Activated gamma-delta T cell treated with Interleukin-2 at 50 U/mL for 16 hours (primary cell): Measurements from ENCODE around the gene SPATC1L.
"Not testable (repeated sequence)": the region's sequence is repeated elsewhere in the genome, so short reads cannot be mapped to it uniquely, and the experiment has no call there.

Experiments used
- DNase-seq: peaks from one replicate; pipeline ENCODE4 v3.0.0-alpha.2; 2020

SPATC1L gene

GRCh38 chr21:46214478-46215340 is 30.4 kb upstream of the SPATC1L start:
- no peak for DNase-seq

DNA sequence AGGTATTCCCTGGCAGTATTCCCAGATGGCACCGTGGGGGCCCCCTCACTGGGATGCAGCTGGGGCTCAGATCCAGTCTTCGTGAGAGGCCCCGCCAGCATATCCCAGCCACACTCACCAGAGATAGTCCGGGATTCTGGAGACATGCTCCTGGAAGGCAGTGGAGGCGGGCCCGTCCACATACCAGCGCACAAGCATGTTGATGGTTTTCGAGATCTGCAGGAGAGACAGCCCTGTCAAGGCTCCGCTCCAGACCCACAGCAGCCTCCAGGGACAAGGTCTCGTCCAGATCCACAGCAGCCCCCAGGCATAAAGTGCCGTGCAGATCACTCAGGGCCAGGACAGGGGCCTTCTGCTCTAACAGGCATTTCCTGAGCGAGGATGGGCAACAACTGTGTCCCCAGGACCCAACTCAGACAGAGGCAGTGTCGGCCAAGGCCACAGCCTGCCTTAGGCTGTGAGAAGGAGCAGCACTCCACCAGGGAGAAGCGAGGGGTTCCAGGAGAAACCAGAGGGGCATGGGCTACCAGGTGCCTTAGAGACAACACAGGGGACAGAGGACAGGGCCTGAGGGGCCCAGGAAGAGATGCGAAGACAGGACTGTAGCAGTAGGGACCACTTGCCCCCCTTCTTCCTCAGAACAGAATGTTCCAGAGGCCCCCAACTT is 29.5 kb upstream of the SPATC1L start:
- no peak for DNase-seq

GRCh38 chr21:46212721-46213484 is 28.6 kb upstream of the SPATC1L start:
- no peak for DNase-seq

GRCh38 chr21:46211786-46212720 is 27.8 kb upstream of the SPATC1L start:
- no peak for DNase-seq

DNA sequence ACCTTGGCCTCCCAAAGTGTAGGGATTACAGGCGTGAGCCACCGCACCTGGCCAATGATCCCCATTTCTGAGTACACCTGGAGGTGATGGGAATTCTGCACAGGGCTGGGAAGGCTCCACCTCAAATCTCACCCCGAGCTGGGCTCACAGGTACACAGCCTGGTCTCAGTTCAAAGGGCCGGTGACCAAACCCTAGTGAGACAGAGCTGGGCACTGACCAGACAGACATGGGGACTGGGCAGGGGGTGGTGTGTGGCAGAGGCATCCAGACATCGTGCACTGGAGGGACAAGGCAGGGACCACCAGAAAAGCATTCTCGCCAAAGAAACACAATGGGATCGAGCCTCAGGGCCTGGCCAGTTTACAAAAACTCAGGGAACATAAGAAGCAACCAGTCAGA is 27.1 kb upstream of the SPATC1L start:
- DNase-seq, result no peak

DNA sequence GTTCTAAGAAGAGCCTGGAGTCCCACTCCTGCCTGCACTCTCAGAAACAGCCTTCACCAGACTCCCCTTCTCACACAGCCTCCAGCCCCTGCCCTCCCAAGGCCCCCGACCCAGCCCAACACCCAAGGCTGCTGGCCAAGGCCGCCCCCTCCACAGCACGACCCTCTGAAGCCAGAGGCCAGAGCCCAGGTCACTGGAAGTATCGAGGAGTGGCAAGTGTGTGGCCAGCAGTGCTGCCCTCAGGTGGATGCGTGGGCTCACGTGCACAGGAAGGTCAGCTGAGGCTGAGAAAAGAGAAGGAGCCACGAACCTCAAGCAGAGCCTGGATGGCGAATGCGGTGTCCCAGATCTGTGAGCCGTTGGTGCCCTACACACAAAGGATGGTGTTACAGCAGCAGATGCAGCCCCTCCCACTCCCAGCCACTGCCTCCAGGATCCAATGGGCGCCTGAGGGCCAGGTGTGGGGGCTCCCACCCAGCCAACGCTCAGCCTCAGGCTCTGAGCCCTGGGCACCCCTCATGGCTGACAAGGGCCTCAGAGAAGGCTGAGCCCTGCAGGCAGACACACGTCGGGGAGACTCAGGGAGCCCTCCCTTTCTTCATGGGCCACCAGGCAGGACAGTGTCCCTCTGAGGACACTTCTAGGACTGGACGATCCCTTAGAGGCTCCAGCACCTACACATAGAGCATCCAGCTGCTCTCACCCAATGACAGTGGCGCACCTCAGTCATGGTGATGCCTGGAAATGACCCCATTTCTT is 26.3 kb upstream of the SPATC1L start:
- DNase-seq, result no peak

DNA sequence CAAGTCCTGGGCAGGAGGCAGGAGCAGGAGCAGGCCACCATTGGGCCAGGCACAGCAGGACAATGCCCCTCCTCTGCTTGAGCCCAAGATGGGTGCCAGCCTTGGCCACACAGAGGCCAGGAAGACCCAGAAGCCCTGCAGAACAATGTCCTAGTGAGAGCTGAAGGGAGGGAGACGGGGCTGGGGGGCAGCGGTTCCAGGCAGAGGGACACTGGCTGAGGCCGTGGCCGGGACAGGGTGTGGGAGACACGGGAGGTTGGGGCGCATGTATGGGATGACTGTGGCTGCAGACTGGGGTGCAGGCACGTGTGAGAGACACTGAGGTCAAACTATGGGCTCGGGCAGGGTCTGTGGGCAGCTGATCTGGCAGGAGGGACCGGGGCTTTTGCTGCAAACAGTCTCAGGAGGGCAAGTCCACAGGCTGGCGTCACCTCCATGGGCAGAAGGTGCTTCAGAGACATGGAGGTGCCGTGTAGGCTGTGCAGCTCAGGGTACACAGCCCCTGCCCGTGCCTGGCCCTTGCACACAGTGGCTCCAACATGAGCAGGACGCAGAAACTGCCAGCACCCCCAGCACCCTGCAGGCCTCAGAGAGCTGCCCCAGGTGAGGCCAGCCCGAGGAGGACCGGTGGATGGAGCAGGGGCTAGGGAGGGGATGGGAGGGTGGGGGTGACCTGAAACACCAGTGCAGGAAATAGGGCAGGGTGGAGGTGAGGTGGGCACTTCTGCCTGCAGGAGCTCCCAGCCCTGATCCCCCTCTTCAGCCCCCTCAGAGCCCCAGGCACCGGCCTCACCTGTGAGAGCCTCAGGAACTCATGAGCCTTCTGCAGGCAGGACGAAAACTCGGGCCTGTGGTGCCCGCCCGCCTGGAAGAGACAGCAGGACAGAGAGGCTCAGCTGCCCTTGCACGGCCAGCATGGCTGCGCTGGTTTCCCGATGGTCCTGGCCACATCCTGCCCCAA is 24.8 kb upstream of the SPATC1L start:
- no peak for DNase-seq

- no peak for DNase-seq
Observed at GRCh38 chr21:46207920-46208591, 23.8 kb upstream of the SPATC1L start.

DNA sequence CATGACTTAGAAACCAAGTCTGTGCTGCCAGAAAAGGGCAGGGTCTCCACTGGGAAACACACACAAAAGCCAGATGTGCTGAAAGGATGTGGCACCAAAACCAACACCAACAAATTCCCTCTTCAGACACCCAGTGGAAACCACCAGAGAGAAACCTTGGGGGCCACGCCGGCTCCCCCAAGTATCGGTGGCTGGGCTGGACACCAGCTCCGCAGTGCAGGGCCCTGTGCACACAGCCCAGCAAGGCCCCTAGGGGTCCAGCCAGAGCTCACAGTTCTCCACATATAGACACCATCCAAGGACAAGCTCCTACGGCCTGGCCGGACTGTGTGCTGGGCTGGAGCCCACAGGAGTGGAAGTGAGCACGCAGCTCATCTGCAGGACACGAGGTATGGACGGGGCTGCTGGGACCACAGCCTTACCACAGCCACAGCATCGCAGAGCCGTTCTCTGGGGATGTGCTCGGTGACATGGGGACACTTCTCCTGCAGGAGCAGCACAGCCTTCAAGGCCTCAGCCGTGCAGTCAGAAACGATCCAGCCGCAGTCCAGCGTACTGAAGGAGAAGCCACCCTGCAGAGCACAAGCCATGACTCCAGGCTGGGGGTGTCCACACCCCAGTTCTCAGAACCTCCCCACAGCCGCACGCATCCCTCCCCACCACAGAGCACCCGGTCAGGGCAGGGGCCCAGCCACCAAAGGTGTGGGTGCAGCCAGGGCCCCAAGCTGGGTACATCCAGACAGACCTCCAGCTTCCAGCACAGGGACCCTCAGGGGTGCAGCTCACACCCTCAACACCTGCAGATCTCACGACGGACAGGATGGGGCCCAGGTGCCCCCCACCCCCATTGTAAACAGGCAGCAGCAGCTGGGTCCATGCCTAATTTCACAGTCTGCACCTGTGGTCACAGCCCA is 23.0 kb upstream of the SPATC1L start:
- DNase-seq, result no peak

- DNase-seq, result no peak
Observed at GRCh38 chr21:46206163-46207005, 22.1 kb upstream of the SPATC1L start.

GRCh38 chr21:46205766-46206162 is 21.5 kb upstream of the SPATC1L start:
- no peak for DNase-seq

- no peak for DNase-seq
Observed at GRCh38 chr21:46205166-46205565, 20.9 kb upstream of the SPATC1L start.

DNA sequence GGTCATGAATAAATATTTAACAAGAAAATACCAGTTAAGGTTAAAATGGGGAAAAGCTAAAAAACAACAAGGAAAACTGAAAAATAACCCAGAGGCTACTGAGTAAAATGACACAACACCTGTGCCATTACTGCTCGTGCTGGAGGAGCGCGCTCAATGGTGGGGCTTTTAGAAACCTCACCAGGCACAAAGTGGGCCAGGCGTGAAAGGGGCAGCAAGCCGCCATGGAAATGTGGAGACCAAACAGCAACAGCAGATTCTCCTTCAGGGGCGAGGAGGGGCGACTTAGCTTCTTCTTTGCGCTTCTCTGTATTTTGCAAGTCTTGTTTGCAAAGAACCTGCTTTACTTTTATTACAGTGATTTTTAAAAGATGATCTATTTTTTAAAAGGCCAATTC is 18.9 kb upstream of the SPATC1L start:
- no peak for DNase-seq

DNA sequence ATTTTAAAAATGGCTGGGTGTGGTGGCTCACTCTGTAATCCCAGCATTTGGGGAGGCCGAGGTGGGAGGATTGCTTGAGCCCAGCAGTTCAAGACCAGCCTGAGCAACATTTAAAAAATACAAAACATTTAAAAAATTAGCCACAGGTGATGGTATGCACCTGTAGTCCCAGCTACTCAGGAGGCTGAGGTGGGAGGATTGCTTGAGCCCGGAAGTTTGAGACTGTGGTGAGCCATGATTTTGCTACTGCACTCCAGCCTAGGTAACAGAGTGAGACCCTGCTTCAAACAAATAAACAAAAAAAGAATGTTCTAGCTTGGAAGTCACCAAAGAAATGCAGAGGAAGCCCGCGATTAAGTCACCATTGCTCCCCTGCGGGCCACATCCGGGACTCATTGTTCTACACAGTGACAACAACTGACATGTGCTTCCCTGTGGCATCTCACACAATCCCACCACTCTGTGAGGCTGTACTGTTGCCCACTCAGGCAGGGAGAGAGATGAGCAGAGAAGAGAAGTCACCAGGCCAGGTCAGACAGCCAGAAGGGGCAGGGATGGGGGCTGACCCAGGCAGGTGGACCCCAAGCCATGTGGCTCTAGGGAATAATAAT is 18.4 kb upstream of the SPATC1L start:
- no peak for DNase-seq

- DNase-seq, result not testable (repeated sequence)
Observed at GRCh38 chr21:46200877-46201803, 16.9 kb upstream of the SPATC1L start.
